HG03457 (cell line): ENCODE data around the gene ST6GAL2.

Source experiments
- ATAC-seq: cut with Tn5 transposase; IDR thresholded peaks from one replicate; pipeline ENCODE4 v1.9.1; 2021; ENCODE audit warnings: moderate number of reproducible peaks; ENCODE audit not compliant: unreplicated experiment

ST6GAL2 gene, protein sequence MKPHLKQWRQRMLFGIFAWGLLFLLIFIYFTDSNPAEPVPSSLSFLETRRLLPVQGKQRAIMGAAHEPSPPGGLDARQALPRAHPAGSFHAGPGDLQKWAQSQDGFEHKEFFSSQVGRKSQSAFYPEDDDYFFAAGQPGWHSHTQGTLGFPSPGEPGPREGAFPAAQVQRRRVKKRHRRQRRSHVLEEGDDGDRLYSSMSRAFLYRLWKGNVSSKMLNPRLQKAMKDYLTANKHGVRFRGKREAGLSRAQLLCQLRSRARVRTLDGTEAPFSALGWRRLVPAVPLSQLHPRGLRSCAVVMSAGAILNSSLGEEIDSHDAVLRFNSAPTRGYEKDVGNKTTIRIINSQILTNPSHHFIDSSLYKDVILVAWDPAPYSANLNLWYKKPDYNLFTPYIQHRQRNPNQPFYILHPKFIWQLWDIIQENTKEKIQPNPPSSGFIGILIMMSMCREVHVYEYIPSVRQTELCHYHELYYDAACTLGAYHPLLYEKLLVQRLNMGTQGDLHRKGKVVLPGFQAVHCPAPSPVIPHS

DNA sequence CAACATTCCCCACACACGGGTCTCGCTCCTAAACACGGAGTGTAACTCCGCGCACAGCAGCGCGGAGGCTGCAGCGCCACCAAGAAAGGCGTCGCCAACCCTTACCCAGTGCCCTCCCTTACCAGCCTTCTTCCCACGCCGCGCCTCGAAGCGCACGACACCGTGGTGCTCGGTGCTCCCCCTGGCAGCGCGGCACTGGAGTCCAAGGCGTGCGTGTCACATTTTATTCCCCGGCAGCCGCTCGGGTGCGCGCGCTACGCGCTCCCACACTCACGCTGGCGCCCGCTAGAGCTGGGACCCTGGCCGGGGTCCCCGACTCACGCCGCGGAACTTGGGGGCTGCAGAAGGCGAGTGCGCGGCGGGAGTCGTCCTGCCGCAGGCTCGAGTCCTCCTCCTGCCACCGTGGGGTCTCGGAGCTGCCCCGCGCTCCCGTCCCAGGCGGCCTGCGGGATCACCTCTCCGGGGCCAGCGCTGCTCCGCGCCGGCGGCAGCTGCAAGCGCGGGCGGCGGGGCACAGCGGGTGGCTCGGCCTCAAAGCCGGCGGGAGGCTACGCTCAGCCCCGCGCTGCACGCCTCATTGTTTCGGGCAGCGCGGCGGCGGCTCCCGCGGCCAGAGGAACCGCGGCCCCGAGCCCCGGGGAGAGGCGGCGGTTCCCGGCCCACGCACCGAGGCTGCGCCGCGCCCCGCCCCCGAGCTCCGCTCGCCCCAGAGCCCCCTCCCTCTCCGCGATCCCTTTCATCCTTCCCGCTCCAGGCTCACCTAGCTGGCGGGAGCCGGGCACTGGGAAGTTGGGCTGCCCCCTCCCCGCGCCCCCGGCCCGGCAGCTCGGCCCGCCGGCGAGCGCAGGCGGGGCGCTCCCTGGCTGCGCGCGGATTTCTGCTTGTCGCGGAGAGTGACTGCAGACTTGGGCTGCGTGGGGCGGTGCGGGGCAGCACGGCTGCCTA lies at the start of gene ST6GAL2:
Gene ST6GAL2 (minus strand): TSS at position 197 of the 945 bp plus-strand sequence. CDS start 42,190 bp downstream, outside the sequence.
- no peak for ATAC-seq

DNA sequence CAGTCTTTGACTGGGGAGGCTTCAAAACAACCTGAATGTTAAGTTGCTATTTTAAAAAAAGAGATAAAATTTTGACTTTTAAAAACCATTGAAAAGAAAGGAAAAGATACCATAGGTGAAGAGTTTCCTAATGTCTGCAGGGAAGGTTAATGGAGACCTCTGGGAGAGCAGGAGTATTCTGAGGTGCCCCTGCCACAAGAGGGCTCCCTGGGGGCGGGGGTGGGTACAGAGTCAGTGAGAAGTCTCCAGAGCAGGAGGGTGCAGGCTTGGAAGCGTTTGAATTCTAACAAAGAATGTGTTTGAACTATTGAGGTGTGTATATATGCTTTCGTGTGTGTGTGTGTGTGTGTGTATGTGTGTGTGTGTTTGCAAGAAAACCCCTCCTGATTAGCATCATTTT lies 46.7 kb upstream of the ST6GAL2 start:
- ATAC-seq: no peak

DNA sequence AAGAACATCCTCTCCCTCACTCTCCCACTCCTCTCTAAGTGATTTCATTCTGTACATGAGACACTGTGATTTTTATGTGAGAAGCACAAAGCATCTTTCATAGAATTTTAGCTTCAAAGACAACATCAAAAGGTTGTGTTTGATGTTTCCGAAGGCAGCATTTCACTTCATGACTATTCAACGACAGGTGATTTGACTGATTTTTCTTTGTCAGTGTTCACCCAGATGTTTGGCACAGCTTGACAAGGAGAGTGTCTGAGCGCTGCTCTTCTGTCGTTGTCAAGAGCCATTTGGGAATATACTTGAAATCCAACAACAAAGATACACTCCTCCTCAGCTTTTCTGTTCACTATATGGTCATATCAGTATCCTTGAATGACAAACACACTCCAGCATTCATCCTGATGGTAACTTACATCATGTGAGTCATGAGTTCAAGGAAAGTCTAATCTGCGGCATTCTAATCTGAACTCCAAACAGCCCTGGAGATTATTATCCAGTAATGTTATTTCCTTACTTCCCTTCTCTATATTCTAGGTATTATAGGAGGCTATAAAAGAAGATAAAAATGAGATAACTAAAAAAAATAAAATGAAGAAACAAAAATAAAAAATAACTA lies 45.9 kb upstream of the ST6GAL2 start:
- no peak for ATAC-seq

DNA sequence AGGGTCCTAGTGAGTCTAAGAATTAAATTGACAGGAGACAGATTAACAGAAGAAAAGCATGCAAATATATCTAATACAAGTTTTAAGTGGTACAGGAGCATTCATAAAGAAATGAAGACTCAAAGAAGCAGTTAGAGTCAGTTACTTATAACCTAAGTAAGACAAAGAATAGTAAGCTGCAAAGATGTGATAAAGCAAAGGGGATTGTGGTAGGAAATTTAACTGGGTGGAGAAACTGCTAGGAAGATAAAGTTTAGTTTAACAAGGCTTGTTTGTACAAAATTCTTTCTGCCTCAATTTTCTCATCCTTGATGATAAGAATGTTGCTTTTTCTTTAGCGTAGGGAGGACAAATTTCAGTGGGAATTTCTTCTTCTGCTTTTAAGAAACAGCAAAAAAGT lies 35.5 kb upstream of the ST6GAL2 start:
- ATAC-seq: no peak

DNA sequence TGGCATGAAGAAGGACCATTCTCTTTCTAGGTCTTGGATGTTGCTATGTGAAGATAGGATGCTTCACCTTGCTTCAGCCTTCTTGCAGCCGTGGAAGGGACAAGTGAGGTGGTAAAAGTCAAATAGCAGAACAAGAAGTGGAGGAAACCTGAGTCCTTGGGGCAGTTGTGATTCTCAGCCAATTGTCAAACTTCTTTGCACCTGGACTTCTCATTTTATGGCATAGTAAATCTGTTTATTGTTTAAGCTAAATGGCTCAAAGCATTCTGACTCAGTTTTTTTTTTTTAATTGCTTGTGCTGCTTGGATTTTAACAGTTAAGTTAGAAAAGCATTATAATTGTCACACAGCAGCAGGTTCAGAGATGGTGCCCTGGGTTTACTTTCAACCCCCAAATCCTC lies 33.0 kb upstream of the ST6GAL2 start:
- ATAC-seq: no peak

DNA sequence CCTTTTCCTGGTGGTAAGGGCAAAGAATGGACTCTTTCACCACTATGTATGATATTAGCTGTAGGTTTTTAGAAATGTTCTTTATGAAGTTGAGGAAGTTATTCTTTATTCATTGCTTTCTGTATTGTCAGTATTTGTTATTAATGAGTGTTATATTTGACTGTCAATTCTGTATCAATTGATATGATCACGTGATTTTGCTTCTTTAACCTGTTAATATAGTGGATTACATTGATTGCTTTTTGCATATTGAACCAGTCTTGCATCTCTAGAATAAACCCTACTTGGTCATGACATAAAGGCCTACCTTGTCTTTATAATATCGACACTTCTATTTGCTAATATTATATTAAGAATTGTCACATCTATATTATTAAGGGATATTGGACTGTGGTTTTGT lies 18.3 kb upstream of the ST6GAL2 start:
- ATAC-seq: no peak

DNA sequence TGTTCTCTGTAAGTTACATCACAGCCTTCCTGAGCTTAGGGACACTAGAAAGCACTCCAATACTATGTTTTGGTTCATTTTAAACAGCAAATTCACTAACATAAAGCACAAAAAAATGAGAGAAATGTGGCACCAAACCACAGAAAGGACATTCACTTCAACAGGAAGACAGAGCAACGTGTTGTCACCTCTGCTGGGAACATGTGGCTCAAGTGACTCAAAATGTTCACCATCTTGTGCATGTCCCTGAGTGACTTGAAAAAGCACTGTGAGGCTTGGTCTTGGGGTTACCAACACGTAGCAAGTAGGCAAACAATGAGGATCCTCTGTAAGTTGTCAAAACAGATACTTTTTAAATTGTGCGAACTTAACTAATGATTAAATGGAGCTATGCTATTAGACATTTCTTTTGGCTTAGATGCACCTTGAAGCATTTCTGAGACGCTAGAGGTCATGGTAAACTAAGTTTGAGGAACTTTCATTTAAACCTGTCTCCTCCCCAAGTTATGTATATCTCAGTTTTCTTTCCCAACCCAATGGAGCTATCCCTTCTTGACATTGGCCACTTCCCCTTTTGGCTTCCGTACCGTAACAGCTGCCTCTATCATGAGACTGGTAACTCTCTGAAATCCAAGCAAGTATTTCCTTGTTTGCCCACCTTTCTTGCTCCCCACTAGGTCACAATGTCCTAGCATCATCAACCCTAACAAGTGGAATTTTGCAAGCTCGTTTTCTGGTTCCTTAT lies 14.0 kb upstream of the ST6GAL2 start:
- ATAC-seq: no peak

DNA sequence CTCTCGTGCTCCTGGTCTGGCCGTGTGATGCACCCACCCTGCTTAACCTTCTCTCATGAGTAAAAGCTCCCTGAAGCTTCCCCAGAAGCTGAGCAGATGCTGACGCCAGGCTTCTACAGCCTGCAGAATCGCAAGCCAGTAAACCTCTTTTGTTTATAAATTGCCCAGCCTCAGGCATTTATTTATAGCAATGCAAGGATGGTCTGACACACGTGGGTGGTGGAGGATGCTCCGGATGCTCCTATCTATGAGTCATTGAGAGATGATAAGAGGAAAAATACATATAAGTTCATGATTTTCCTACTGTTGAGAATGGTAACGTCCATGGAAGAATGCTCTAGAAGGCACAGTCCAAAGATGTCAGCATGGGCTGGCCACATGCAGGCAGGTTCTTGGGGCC lies 8.6 kb upstream of the ST6GAL2 start:
- ATAC-seq: no peak

DNA sequence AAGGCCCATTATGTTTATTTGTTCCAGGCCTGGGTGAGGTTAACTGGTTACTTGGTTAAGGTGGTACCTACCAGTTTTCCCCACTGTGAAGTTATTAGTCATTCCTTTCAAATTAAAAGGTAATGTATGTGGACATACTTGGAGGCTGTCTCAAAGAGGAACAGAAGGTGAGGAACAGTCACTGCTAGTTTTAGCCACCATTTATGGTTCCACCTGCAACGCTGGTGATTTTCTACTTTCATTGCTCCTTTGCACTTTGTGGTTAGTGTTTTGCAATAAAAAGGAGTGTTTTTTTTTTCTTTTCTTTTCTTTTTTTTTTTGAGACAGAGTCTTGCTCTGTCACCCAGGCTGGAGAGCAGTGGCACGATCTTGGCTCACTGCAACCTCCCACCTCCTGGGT lies 6.1 kb upstream of the ST6GAL2 start:
- ATAC-seq: no peak

DNA sequence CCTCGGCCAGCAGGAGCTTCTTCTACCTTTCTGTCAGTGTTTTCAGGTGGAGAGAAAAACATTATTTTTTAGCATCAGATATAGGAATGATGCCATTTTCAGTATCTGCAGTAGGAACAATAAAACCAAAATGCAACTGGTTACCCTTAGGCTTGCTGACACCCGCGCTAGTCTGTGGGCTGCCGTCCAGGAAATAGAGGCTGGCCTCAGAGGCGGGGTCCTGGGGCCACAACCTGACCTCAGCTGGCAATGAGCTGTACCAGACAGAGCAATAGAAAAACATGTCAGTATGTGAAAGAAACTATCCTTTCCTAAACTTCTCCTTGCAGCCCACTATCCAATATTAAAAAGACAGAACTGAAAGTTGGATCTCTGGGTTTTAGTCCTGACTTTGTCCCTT lies 4.6 kb upstream of the ST6GAL2 start:
- ATAC-seq: no peak

DNA sequence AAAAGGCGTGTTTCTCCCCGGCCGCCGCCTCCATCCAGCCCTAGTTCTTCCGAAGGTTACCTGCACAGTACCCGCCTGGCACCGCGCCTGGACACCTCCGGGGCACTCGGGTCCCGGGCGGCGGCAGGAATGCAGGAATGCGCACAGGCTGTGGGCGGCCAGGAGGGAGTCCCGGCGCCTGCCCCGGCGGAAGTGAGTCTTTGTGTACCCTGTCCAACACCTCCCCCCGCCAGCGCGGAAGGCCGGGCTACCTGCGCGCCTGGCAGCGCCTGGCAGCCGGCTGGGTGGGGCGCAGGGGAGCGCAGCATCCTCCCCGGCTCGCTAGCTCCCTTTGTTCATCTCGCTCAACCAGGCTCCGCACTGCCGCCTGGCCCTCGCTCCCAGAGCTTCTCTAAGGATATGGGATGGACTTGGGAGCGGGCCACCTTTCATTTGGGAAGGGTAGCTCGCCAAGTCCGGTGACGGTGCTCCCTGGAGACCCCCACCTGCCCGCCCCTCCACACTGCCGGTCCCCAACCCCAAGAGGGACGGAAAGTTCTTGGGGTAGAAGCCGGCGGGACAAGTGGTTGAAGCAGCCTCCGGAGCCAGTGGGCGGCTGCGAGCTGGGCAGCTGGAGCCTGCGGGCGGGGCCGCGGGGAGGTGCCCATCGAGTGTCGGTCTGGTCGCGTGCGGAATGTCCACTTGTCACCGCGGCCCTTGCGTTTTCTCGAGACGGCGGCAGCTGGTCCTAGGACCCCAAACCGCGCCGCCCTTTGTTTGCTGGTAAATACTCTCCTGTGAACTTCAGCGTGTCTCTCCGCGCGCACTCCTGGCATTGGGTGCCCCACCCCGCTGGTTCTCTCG lies 1.2 kb upstream of the ST6GAL2 start:
- ATAC-seq: no peak

DNA sequence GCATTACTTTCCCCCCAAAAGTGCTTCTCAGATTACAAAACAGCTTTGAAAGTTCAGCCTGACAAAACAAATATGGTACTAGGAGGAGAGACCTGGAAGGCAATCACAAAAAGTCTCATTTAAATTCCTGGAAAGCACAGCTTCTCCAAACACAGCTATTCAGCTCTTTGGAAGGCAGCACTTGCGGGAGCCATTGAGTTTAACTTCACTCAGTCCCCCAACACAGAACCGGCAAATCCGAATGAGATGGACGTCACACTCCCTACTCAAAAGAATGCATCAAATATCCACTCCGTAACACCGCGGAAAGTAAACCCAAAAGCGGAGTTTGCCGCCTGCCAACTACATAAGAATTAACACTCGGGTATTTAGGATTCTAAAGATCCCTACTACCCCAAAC lies 638 bp downstream of the ST6GAL2 start:
- ATAC-seq: no peak

DNA sequence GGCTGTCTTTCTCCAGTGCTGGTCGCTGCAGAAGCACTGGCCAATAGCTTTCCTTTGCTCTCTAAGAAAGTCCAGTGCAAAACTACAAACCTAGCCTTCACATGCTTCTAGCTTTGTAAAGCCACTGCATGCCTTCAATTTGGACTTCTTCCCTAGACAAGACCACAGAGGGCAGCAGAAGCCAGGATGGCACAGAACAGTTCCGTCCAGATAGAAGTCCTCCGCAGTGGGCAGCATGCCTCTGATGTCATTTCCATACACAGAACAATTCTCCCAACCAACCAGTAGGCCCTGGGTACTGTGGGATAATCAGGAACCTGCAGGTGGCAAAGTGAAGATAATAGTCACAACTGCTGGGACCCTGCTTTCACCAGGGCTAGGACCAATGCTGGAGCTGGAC lies 3.3 kb downstream of the ST6GAL2 start:
- ATAC-seq: no peak

DNA sequence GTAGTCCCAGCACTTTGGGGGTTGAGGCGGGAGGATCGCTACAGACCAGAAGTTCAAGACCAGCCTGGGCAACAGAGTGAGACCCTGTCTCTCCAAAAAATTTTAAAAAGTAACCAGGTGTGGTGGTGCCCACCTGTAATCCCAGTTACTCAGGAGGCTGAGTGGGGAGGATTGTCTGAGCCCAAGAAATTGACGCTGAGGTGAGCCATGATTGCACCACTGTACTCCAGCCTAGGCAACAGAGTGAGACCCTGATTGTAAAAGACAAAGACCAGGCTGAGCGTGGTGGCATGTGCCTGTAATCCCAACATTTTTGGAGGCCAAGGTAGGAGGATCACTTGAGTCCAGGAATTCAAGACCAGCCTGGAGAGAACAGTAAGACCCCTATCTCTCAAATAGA lies 7.8 kb downstream of the ST6GAL2 start:
- no peak for ATAC-seq

DNA sequence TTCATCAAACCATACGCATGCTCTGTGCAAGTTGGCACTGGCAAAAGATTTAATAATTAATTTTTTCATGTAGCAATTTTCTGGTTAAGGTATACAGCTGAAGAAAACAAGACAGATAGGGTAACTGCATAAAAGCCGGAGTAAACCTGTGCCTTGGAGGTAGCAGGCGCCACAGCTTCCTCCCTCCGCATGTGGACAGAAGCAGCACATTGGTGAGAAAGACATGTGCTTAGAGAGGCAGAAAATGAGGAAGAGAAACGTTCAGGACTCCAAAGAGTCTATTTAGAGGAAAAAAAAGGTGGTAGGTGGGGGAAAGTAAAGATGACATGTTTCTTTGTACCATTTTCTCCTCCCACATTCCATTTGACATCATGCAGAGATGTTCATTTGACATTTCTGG lies 9.3 kb downstream of the ST6GAL2 start:
- ATAC-seq: no peak

DNA sequence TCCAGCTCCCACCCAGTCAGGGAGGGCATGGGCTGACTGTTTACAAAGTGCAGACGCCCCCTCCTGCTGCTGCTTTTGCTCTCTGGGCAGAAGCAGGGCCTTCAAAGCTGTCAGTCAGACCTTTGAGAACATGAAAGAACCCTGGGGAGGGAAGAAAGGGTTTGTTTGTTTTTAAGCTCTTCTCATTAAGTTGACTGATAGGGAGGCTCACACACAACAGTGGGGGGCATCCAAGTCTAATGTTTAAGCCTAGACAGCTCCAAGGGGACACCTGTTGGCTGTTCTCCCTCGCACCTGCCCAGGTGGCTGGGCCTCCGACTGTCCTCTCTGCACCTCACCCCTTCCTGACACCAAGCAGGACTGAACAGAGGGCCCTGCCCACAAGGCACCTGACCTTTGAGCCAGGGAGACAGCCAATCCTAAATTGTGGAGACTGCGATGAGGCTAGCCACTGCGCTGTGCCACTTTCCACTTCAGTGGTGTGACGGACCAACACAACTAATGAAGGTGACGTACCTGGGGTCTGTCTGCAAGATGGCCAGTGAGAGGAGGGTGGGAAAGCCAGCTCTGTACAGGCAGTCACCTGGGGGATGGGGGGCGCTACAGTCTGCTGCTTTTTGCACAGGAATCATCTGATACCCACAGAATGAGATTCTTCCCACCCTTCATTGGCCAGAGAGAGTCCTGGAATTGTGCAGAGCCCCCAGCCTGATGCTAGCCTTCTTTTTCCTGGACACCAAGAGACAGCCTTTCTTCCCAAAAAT lies 16.3 kb downstream of the ST6GAL2 start:
- no peak for ATAC-seq

DNA sequence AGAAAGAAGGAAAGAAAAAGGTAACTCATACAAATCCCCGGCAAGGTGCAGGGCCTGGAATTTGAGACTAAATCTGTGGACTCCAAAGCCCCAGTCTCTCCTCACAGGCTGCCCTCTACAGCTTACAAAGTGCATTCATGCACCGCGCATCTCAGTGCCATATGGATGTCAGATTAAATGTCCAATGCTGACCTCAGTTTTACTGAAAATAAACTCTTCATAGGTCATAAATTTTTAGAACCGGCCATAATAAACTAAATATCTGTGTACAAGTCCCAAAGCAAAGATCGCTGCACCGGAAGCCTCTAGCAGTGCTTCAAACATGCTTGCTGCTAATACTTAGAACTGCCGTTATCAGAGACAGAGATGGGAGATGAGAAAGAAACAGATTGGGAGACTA lies 17.7 kb downstream of the ST6GAL2 start:
- ATAC-seq: no peak

DNA sequence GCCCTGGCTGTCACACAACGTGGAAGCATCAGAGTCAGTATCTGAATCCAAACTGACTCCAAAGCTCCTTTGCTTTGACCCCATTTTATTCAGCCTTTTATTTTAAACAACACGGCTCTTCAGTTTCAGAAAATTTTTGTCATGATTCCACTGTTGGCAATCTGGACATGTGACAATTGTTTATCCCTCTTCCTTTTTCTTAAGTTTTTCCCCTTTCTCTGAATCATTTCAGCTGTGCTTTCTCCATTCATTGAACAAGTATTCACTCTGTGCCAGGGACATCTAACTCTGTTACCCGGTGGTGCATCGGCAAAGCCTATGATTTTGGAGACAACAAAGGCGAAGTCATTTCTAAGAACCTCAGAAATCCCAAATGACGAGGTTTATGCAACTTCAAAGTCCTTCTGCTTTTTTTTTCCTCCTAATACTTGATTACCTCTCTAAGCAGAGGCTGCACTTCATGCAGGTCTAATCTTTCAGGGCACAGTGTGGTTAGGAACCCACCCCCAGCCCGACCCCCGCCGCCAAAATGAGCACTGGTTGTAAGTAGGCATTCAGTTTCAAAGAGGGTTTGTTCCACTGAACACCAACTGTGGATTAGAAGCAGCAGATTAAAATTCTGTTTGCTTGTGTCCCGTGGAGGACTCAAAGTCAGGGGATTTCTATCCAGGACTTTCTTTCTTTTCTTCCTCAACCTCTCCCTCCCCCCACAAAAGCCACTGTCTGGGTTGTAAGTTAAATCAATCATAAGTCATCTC lies 18.6 kb downstream of the ST6GAL2 start:
- ATAC-seq: no peak
